ENCODE data around the gene SBDS. TPM values are rescaled to one million over a fixed set of nuclear protein-coding genes. Genes with fewer than 3 reads are reported as not detected.

Gene SBDS
- total RNA-seq, 4 donors from 2014 or later: 78.5 to 224 (median 149) TPM

GRCh38 chr7:66948480-66949109, 46.8 kb downstream of the SBDS start:
- no peak for TF ChIP-seq CTCF (IDR thresholded peaks at IDR 0.05; ENCODE audit: low read depth)

- no peak for TF ChIP-seq CTCF (IDR thresholded peaks at IDR 0.05; ENCODE audit: low read depth)
Observed at GRCh38 chr7:66946545-66946944, 48.8 kb downstream of the SBDS start.

- no peak for TF ChIP-seq CTCF (IDR thresholded peaks at IDR 0.05; ENCODE audit: low read depth)
Observed at GRCh38 chr7:66939325-66939724, 56.1 kb downstream of the SBDS start.

- no peak for TF ChIP-seq CTCF (IDR thresholded peaks at IDR 0.05; ENCODE audit: low read depth)
Observed at GRCh38 chr7:66937940-66938339, 57.4 kb downstream of the SBDS start.

Small RNA genes within 50 kb of the gene (small RNA-seq; reads per million reads assigned to genes)
- not detected for gene RN7SL43P

Other genes starting within 250 kb of the SBDS start
- 100 to 1,000 TPM in 1 of 4 donors, 10 to 100 TPM in 3; 71.8 to 131 (median 81.7) TPM for gene TMEM248, start 74.4 kb downstream of the SBDS start, total RNA-seq
- gene TYW1, start 1.2 kb upstream of the SBDS start, total RNA-seq: 10 to 100 TPM; 21.1 to 34.9 (median 23.6) TPM